GM12878 (cell line): ENCODE data around the gene SETD2. TPM values are rescaled to one million over a fixed set of nuclear protein-coding genes. Genes with fewer than 3 reads are reported as not detected.

Source experiments
- ATAC-seq: fragments of 200-7000 bp; cut with Tn5 transposase; 3 replicates; pipeline ENCODE4 v1.9.1; 2020; ENCODE audit warnings: mild to moderate bottlenecking, moderate library complexity
- BruUV-seq: library from RNA; stranded (reverse); fragments of 400-500 nt; replicated peaks from 2 replicates; lab custom pipeline; 2021; lab: Mats Ljungman, UMichigan
- CTCF ChIA-PET: fragments of 300-600 bp; sonication (Branson Sonifier 250); formaldehyde crosslinking; extraction: SDS; loops from one replicate; lab custom pipeline; 2021; ENCODE audit warnings: inconsistent platforms; lab: Yijun Ruan, JAX
- POLR2A ChIA-PET: fragments of 350-600 bp; formaldehyde crosslinking; extraction: SDS; loops from one replicate; lab custom pipeline; 2021; ENCODE audit warnings: inconsistent platforms; lab: Charles Lee
- RAD21 ChIA-PET: fragments of 300-600 bp; sonication (Branson Sonifier 250); formaldehyde crosslinking; loops from one replicate; lab custom pipeline; 2023; ENCODE audit warnings: antibody characterized with exemption; ENCODE audit not compliant: unreplicated experiment; lab: Charles Lee
- SMC1A ChIA-PET: fragments of 300-600 bp; sonication (Branson Sonifier 250); formaldehyde crosslinking; loops from one replicate; lab custom pipeline; 2023; ENCODE audit not compliant: unreplicated experiment, uncharacterized antibody; lab: Charles Lee
- DNase-seq: peaks from one replicate; pipeline ENCODE4 v3.0.0-alpha.2; 2011; ENCODE audit warnings: low read depth, low spot score
- FAIRE-seq: peaks from 3 replicates; lab custom pipeline; 2011; peaks lifted over from hg19 to GRCh38; lab: Jason Lieb, UNC
- H2AFZ ChIP-seq: 2 replicates; pipeline ENCODE4 v1.6.0; 2011; ENCODE audit warnings: low read depth, low read length, control low read depth; ENCODE audit not compliant: control insufficient read depth
- H3K27ac ChIP-seq: 2 replicates; pipeline ENCODE4 v1.5.1; 2011; ENCODE audit warnings: control low read depth; ENCODE audit not compliant: control insufficient read depth, insufficient read depth
- H3K27me3 ChIP-seq, 2 experiments: replicated peaks in 1 of 2; 2 replicates each; pipeline versions ENCODE4 v1.6.0 to v1.6.1; 2011; ENCODE audit warnings: low read length in 1 of 2; ENCODE audit not compliant: control insufficient read depth in 2 of 2, insufficient read depth in 2 of 2
- H3K36me3 ChIP-seq, 2 experiments: 2 replicates each; pipeline ENCODE4 v1.5.1; 2011; ENCODE audit warnings: low read length in 1 of 2; ENCODE audit not compliant: control insufficient read depth in 2 of 2, insufficient read depth in 2 of 2
- H3K4me1 ChIP-seq: 2 replicates; pipeline ENCODE4 v1.6.1; 2011; ENCODE audit warnings: mild to moderate bottlenecking, low read length, moderate library complexity, mixed read lengths; ENCODE audit not compliant: control insufficient read depth, insufficient read depth
- H3K4me2 ChIP-seq: 2 replicates; pipeline ENCODE4 v1.6.0; 2011; ENCODE audit warnings: control low read depth; ENCODE audit not compliant: control insufficient read depth, insufficient read depth
- H3K4me3 ChIP-seq: fragments of 200-600 bp; sonication (generic); 2 replicates; pipeline ENCODE4 v1.5.1; 2016
- H3K79me2 ChIP-seq: 2 replicates; pipeline ENCODE4 v1.6.0; 2011; ENCODE audit warnings: low read length; ENCODE audit not compliant: control insufficient read depth, insufficient read depth
- H3K9ac ChIP-seq: 2 replicates; pipeline ENCODE4 v1.8.0; 2011; ENCODE audit warnings: low read length, control low read depth, mixed read lengths; ENCODE audit not compliant: control insufficient read depth, insufficient read depth
- H3K9me3 ChIP-seq: replicated peaks from 3 replicates; pipeline ENCODE4 v1.5.1; 2011; ENCODE audit warnings: mild to moderate bottlenecking, low read length; ENCODE audit not compliant: control insufficient read depth, insufficient read depth
- H4K20me1 ChIP-seq: 2 replicates; pipeline ENCODE4 v1.6.0; 2011; ENCODE audit not compliant: control insufficient read depth, insufficient read depth
- BHLHE40 ChIP-seq, 2 experiments: fragments of 450-650 bp in 1 of 2; IDR thresholded peaks; 2 replicates each; pipeline ENCODE4 v1.6.1; 2011 to 2017; ENCODE audit warnings: low read depth in 2 of 2, borderline replicate concordance in 1 of 2, improper control_type of control experiment in 1 of 2, low read length in 1 of 2, mild to moderate bottlenecking in 1 of 2
- CBFB ChIP-seq: IDR thresholded peaks from 2 replicates; pipeline ENCODE4 v1.6.1; 2016; ENCODE audit warnings: antibody characterized with exemption, low read depth
- ELK1 ChIP-seq: IDR thresholded peaks from 2 replicates; pipeline ENCODE4 v1.6.1; 2012; ENCODE audit warnings: low read depth, low read length, improper control_type of control experiment
- ESRRA ChIP-seq: IDR thresholded peaks from 2 replicates; pipeline ENCODE4 v1.6.1; 2012; ENCODE audit warnings: mild to moderate bottlenecking, low read length, improper control_type of control experiment
- IKZF1 ChIP-seq: fragments of 450-650 bp; conservative IDR thresholded peaks from 2 replicates; pipeline ENCODE4 v1.6.1; 2017; ENCODE audit warnings: antibody characterized with exemption, mild to moderate bottlenecking
- MYB ChIP-seq: fragments of 150-350 bp; IDR thresholded peaks from 2 replicates; pipeline ENCODE4 v1.6.1; 2014; ENCODE audit warnings: mild to moderate bottlenecking, low read depth, low read length, borderline replicate concordance
- NFYA ChIP-seq: IDR thresholded peaks from 2 replicates; pipeline ENCODE4 v1.6.1; 2011; ENCODE audit warnings: low read depth, mild to moderate bottlenecking, low read length, improper control_type of control experiment, borderline replicate concordance
- POLR2A ChIP-seq: IDR thresholded peaks from 2 replicates; pipeline ENCODE4 v1.6.1; 2011; ENCODE audit warnings: low read depth, mild to moderate bottlenecking, low read length
- RAD21 ChIP-seq: IDR thresholded peaks from 2 replicates; pipeline ENCODE4 v1.6.1; 2011; ENCODE audit warnings: mild to moderate bottlenecking, low read depth, low read length, moderate library complexity; ENCODE audit not compliant: insufficient read depth
- RELB ChIP-seq: fragments of 450-650 bp; IDR thresholded peaks from 2 replicates; pipeline ENCODE4 v1.6.1; 2017; ENCODE audit warnings: low read depth, mild to moderate bottlenecking, moderate library complexity
- WGBS: methylation state at CpG from one replicate; pipeline ENCODE4 v1.1.6; 2016; ENCODE audit warnings: low lambda C conversion rate; ENCODE audit not compliant: insufficient replicate concordance, insufficient coverage; ENCODE audit errors: missing lambda C conversion rate; 5-methylcytosine and 5-hydroxymethylcytosine counted together
- in situ Hi-C: fragments of 300-500 bp; cut with MboI; formaldehyde crosslinking; loops from 9 replicates; pipeline ENCODE4 v1.14.3; 2018; ENCODE audit warnings: mixed read lengths
- intact Hi-C: fragments of 100-400 bp; cut with micrococcal nuclease; formaldehyde crosslinking; loops from one replicate; pipeline ENCODE4 v1.14.2; 2022; ENCODE audit not compliant: unreplicated experiment
- polyA plus RNA-seq, 11 experiments: library from polyadenylated mRNA; depleted of rRNA in 4 of 11; unstranded in 6 of 11; stranded (reverse) in 5 of 11; fragments of >200 nt; fragmentation: Nextera tagmentation in 4 of 11; fragmentation: Illumina TruSeq in 1 of 11; extraction: Ambion mirVana in 4 of 11; extraction: Trizol in 1 of 11; gene quantifications; 1 replicate in 1 of 11; 2 replicates in 10 of 11; pipeline versions ENCODE4 v1.2.1 to v1.2.3, GENCODE V29; 2011 to 2016; ENCODE audit warnings: inconsistent platforms in 2 of 11, missing spikeins in 2 of 11, low read depth in 1 of 11
- total RNA-seq, 4 experiments: library from RNA; depleted of rRNA in 3 of 4; stranded (reverse); fragments of >200 nt in 3 of 4; fragmentation: Illumina TruSeq in 1 of 4; extraction: Trizol in 1 of 4; gene quantifications; 2 replicates each; pipeline versions ENCODE4 v1.2.1 to v1.2.3, GENCODE V29; 2013 to 2021
- TF ChIP-seq, protein P1 (sequence below): fragments of 150-350 bp; IDR thresholded peaks from 2 replicates; pipeline ENCODE4 v1.6.1; 2016; ENCODE audit warnings: low read depth, low read length
- TF ChIP-seq, protein P2 (sequence below): fragments of 450-650 bp; IDR thresholded peaks from 2 replicates; pipeline ENCODE4 v1.6.1; 2017; ENCODE audit warnings: borderline replicate concordance

SETD2 gene
- total and polyA plus RNA-seq, 10 of the 15 experiments (the other 5 are each of a cell fraction or from before 2014, with no cell fraction given): 8.4 to 44.9 (median 24.5) TPM

DNA sequence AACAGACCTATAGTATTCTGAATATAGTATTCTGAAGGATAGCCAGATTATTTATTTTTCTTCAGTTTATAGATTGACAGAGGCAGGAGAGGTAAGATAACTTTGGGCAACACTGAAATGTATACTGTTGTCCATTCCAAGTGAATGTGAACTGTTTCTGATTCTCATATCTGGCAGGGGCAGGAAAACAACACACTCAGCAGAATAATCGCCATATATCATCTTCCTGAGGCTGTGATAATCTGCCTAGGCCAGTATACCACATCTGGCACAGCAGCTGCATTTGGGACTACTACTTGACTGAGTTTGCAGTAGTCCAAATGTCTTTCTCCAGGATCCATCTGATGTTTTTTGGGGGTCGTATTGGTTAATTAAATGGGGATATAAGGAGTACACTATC is 22.4 kb upstream of the SETD2 start:
- BruUV-seq: no TSS peak
- Histone ChIP-seq H3K27ac (no peak overlapping the region), H3K4me1 (no peaks in the 10 kb centered on the region), H3K4me3 (no peak overlapping the region), H3K27me3 (no peaks in the 10 kb centered on the region), H3K9me3 (no peaks in the 10 kb centered on the region), H2AFZ (no peak overlapping the region), H3K36me3 (no peaks in the 10 kb centered on the region), H4K20me1 (no peaks in the 10 kb centered on the region), H3K4me2 (no peak overlapping the region), H3K9ac (no peak overlapping the region), H3K79me2 (no peaks in the 10 kb centered on the region)
- DNase-seq (no peak), ATAC-seq (no peak), FAIRE-seq (no peak)
- ChIA-PET POLR2A (no interaction called here), RAD21 (no interaction called here), SMC1A (no interaction called here), CTCF (interaction anchor here (1.3 kb wide), 1 partner anchor 139 kb away, joined by 5 read pairs; no protein-coding TSS in a partner anchor)
- in situ Hi-C loops (no loop called here), intact Hi-C loops (no loop called here)
- TF ChIP-seq ELK1 (no peak), POLR2A (no peak), BHLHE40 (IDR thresholded peaks at IDR 0.05; ENCODE audit: borderline replicate concordance in 1 of 2, low read depth in 2 of 2, low read length in 1 of 2) (no peak), NFYA (no peak), CBFB (no peak), IKZF1 (no peak), RELB (no peak), RAD21 (no peak), ESRRA (no peak), MYB (no peak)
- TF ChIP-seq, protein P1, sequence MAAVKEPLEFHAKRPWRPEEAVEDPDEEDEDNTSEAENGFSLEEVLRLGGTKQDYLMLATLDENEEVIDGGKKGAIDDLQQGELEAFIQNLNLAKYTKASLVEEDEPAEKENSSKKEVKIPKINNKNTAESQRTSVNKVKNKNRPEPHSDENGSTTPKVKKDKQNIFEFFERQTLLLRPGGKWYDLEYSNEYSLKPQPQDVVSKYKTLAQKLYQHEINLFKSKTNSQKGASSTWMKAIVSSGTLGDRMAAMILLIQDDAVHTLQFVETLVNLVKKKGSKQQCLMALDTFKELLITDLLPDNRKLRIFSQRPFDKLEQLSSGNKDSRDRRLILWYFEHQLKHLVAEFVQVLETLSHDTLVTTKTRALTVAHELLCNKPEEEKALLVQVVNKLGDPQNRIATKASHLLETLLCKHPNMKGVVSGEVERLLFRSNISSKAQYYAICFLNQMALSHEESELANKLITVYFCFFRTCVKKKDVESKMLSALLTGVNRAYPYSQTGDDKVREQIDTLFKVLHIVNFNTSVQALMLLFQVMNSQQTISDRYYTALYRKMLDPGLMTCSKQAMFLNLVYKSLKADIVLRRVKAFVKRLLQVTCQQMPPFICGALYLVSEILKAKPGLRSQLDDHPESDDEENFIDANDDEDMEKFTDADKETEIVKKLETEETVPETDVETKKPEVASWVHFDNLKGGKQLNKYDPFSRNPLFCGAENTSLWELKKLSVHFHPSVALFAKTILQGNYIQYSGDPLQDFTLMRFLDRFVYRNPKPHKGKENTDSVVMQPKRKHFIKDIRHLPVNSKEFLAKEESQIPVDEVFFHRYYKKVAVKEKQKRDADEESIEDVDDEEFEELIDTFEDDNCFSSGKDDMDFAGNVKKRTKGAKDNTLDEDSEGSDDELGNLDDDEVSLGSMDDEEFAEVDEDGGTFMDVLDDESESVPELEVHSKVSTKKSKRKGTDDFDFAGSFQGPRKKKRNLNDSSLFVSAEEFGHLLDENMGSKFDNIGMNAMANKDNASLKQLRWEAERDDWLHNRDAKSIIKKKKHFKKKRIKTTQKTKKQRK: no peak
- TF ChIP-seq, protein P2, sequence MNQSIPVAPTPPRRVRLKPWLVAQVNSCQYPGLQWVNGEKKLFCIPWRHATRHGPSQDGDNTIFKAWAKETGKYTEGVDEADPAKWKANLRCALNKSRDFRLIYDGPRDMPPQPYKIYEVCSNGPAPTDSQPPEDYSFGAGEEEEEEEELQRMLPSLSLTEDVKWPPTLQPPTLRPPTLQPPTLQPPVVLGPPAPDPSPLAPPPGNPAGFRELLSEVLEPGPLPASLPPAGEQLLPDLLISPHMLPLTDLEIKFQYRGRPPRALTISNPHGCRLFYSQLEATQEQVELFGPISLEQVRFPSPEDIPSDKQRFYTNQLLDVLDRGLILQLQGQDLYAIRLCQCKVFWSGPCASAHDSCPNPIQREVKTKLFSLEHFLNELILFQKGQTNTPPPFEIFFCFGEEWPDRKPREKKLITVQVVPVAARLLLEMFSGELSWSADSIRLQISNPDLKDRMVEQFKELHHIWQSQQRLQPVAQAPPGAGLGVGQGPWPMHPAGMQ: no peak
- 100% methylated on average over 2 of the region's 2 CpGs for WGBS
